SJCRH30 (cell line): ENCODE measurements around the gene GIPC2. TPM values are rescaled to one million over a fixed set of nuclear protein-coding genes. Genes with fewer than 3 reads are reported as not detected.
"Not testable (repeated sequence)": the region's sequence is repeated elsewhere in the genome, so short reads cannot be mapped to it uniquely, and the experiment has no call there.

Experiments used
- DNase-seq, 2 experiments: peaks; one replicate each; pipeline ENCODE4 v3.0.0-alpha.2; 2015 to 2020
- H3K27ac ChIP-seq: fragments of 250-450 bp; sonication (Bioruptor Pico); 2 replicates; pipeline ENCODE4 v1.5.1; 2020; ENCODE audit warnings: mild to moderate bottlenecking, moderate library complexity
- H3K27me3 ChIP-seq: fragments of 250-450 bp; sonication (Bioruptor Pico); 2 replicates; pipeline ENCODE4 v1.5.1; 2020; ENCODE audit warnings: mild to moderate bottlenecking, moderate library complexity
- H3K36me3 ChIP-seq: fragments of 250-450 bp; sonication (Bioruptor Pico); 2 replicates; pipeline ENCODE4 v1.5.1; 2020; ENCODE audit warnings: mild to moderate bottlenecking, moderate library complexity
- H3K4me1 ChIP-seq: fragments of 250-450 bp; sonication (Bioruptor Pico); 2 replicates; pipeline ENCODE4 v1.5.1; 2020; ENCODE audit warnings: mild to moderate bottlenecking, moderate library complexity
- H3K4me3 ChIP-seq: fragments of 250-450 bp; sonication (Bioruptor Pico); 2 replicates; pipeline ENCODE4 v1.5.1; 2020; ENCODE audit warnings: mild to moderate bottlenecking, moderate library complexity
- H3K9me3 ChIP-seq: fragments of 250-450 bp; sonication (Bioruptor Pico); replicated peaks from 2 replicates; pipeline ENCODE4 v1.5.1; 2020; ENCODE audit warnings: mild to moderate bottlenecking, moderate library complexity
- total RNA-seq: library from RNA; depleted of rRNA; stranded (reverse); fragments of >200 nt; shearing (Covaris generic); gene quantifications from 2 replicates; pipeline ENCODE4 v1.2.3, GENCODE V29; 2014

The GIPC2 gene
- total RNA-seq, 1 experiment from 2014 or later, result not detected

DNA sequence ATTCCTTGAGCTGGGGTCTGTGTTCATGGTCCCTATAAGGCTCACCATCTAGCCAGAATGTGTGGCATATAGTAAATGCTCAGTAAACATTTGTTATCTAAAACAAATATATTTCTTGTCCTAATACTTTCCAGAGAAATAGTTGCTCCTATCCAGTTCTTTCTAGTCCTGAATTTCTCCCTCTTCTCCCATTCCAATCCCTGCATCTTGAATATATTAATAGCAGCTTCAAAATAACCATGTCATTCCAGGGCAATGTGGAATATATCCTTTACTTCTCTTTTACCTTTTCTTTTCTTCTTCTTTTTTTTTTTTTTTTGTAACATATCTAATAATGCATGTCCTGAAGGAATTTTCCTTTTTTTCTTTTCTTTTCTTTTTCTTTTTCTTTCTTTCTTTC is 30.6 kb upstream of the GIPC2 start:
- DNase-seq, result no peak
- Histone ChIP-seq H3K27me3 (no peaks in the 10 kb centered on the region), H3K27ac (no peak overlapping the region), H3K36me3 (peaks cover 29% of the 10 kb centered on the region), H3K4me1 (no peaks in the 10 kb centered on the region), H3K9me3 (no peaks in the 10 kb centered on the region), H3K4me3 (no peak overlapping the region)

DNA sequence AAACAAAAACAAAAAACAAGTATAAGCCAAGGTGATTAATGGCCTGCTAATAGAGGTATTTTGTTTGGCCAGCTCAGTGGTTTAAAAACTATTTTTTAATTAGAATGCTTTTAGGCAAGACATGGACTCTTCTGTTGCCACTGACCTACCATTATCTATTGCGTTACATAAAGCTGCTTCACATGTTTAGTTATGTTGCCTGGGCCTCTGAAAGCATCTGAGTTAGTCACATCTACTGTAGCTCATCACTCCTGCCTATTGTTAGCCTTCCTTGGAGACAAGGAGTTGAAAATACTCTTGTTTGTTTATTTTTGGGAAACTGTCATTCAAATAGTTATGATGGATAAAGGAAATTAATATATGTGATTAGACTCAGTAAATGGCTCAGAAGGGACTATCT is 26.7 kb upstream of the GIPC2 start:
- H3K27ac ChIP-seq, result no peak overlapping the region
- no peaks in the 10 kb centered on the region for H3K27me3 ChIP-seq
- H3K9me3 ChIP-seq, result no peaks in the 10 kb centered on the region
- no peaks in the 10 kb centered on the region for H3K4me1 ChIP-seq
- H3K4me3 ChIP-seq, result no peak overlapping the region
- no peak for DNase-seq
- H3K36me3 ChIP-seq, result peaks cover 13% of the 10 kb centered on the region

DNA sequence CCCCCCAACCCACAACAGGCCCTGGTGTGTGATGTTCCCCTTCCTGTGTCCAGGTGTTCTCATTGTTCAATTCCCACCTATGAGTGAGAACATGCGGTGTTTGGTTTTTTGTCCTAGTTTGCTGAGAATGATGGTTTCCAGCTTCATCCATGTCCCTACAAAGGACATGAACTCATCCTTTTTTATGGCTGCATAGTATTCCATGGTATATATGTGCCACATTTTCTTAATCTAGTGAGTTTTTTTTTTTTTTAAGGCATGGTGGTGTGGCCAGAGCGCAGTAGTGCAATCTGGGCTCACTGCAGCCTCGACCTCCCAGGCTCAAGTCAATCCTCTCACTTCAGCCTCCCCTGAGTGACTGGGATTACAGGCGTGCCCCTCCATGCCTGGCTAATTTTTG is 24.6 kb upstream of the GIPC2 start:
- H3K36me3 ChIP-seq, H3K27me3 ChIP-seq, H3K4me3 ChIP-seq, H3K27ac ChIP-seq, H3K4me1 ChIP-seq, DNase-seq, H3K9me3 ChIP-seq: not testable (repeated sequence)

DNA sequence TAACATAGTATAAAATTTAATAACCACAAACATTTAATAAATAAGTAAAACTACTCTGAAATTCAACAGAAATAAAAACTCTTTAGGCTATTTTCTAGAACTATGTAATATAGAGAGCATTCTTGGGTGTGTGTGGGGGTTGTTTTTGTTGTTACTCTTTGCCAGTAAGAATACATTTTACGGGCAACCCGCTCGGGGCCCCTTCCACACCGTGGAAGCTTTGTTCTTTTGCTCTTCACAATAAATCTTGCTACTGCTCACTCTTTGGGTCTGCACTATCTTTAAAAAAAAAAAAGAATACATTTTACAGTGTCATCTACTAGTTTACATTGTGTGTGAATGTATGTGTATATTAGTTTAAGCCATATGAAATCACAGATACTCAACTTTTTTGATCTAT is 16.0 kb upstream of the GIPC2 start:
- no peak overlapping the region for H3K27ac ChIP-seq
- no peak overlapping the region for H3K4me3 ChIP-seq
- H3K9me3 ChIP-seq, result no peaks in the 10 kb centered on the region
- H3K4me1 ChIP-seq, result no peaks in the 10 kb centered on the region
- DNase-seq, result no peak
- no peaks in the 10 kb centered on the region for H3K27me3 ChIP-seq
- no peaks in the 10 kb centered on the region for H3K36me3 ChIP-seq

DNA sequence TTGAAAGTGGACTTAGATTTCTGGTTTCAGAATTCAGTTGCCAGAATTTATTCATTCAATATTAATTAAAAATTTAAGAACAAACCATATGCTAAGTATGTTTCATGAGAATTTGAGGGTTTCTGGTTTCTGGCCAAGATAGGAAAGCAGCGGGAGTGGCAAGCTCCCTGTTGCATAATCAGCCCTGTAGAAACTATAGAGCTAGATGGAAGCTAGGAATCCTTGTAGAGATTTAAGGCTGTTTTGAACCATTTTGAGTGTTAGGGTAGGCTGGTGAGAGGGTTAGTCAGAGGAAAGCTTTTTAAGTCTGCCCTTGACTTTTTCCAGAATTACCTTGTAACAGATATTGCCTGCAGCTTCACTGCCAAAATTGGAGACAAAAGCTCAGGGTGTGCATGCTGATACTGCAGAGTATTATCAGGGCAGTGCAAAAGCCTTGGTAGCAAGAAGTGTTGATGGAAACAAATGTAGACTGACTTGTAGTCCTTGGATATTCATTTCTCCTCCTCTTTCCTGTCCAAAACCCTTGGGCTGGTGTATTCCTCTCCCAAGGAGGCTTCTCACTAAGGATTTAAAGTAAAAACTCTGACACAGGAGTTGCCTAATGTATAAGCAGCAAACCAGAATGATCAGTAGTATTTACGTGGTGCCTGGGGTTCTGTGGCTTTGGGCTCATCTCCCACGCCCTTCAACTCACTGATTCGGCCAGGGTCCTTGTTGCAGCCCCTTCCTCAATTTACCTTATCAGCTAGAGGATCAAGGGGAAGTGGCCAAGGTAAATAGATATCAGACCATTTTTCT is 12.6 kb upstream of the GIPC2 start:
- H3K4me3 ChIP-seq, result no peak overlapping the region
- DNase-seq, result no peak
- H3K36me3 ChIP-seq, result no peaks in the 10 kb centered on the region
- H3K4me1 ChIP-seq, result no peaks in the 10 kb centered on the region
- no peaks in the 10 kb centered on the region for H3K27me3 ChIP-seq
- no peak overlapping the region for H3K27ac ChIP-seq
- H3K9me3 ChIP-seq, result no peaks in the 10 kb centered on the region

DNA sequence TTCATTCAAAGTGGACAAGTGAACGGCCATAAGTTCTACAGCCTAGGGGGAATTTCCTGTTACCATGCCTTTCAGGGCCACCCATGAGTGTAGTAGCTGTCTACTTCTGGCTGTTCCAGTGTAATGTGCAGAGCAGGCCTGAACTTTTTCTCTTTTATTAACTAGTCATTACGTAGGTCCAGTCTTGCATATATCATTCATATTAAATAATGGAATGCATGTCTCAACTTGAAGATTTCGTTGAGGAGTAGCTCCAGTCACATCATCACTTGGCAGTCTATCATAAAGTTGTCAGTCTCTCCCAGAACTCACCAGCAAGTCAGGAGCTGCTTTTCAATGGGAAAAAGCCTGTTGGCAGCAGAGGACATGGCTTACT is 12.0 kb upstream of the GIPC2 start:
- no peaks in the 10 kb centered on the region for H3K4me1 ChIP-seq
- H3K9me3 ChIP-seq, result no peaks in the 10 kb centered on the region
- H3K27ac ChIP-seq, result no peak overlapping the region
- no peak for DNase-seq
- H3K4me3 ChIP-seq, result no peak overlapping the region
- no peaks in the 10 kb centered on the region for H3K27me3 ChIP-seq
- H3K36me3 ChIP-seq, result no peaks in the 10 kb centered on the region

DNA sequence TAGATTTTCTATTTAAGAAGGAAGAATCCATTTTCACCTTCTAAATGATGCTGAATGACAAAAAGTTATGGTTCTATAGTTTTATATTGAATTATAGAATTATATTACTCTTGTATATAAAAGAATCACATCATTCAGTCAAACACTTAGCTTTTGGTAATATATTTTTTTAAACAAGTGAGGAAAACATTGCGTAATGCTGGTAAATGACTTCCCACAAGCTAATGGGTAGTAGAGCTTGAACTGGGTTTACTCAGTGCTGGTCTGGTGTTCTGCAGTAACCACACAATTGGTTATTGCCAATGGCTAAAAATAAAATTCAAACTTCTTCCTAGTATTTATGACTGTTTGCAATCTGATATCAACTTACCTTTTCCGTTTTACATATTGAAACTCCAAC is 10.6 kb upstream of the GIPC2 start:
- no peak for DNase-seq
- no peak overlapping the region for H3K4me3 ChIP-seq
- no peaks in the 10 kb centered on the region for H3K4me1 ChIP-seq
- H3K27me3 ChIP-seq, result no peaks in the 10 kb centered on the region
- no peaks in the 10 kb centered on the region for H3K9me3 ChIP-seq
- no peak overlapping the region for H3K27ac ChIP-seq
- H3K36me3 ChIP-seq, result no peaks in the 10 kb centered on the region

DNA sequence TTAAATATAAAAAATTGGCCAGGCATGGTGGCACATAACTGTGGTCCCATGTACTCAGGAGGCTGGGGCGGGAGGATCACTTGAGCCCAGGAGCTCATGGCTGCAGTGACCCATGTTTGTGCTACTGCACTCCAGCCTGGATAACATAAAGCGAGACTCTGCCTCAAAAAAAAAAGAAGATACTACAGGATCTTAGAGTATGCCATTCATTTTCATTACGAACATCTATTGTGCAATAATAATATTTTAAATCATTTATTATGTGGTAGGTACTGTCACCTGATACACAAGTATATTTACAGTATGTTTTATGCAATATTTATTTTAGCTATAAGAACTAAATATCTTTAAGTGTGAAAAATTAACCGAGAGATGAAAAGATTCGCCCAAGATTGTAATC is 9.3 kb upstream of the GIPC2 start:
- Histone ChIP-seq H3K9me3 (no peaks in the 10 kb centered on the region), H3K4me3 (no peak overlapping the region), H3K36me3 (no peaks in the 10 kb centered on the region), H3K27ac (no peak overlapping the region), H3K4me1 (no peaks in the 10 kb centered on the region), H3K27me3 (no peaks in the 10 kb centered on the region)
- no peak for DNase-seq

DNA sequence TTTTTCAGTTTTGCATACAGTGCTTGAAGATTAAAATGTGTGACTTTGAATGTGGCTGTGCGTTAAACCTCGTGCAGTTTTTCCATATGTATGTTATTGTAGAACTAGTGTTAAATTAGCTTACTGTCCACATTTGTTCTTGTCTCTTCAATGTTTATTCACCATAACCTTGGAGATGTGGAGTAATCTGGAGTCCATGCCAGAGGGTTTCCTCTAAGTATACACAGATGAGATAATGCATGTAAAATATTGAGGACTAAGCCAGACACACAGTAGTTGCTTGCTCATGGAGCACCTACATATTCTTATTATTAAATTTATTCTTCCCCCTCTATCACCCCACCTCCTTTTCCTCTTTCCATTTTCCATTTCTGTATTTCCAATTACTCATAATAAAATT is 7.7 kb upstream of the GIPC2 start:
- Histone ChIP-seq H3K4me3 (no peak overlapping the region), H3K36me3 (no peaks in the 10 kb centered on the region), H3K27ac (no peak overlapping the region), H3K27me3 (no peaks in the 10 kb centered on the region), H3K4me1 (no peaks in the 10 kb centered on the region), H3K9me3 (no peaks in the 10 kb centered on the region)
- DNase-seq, result no peak

DNA sequence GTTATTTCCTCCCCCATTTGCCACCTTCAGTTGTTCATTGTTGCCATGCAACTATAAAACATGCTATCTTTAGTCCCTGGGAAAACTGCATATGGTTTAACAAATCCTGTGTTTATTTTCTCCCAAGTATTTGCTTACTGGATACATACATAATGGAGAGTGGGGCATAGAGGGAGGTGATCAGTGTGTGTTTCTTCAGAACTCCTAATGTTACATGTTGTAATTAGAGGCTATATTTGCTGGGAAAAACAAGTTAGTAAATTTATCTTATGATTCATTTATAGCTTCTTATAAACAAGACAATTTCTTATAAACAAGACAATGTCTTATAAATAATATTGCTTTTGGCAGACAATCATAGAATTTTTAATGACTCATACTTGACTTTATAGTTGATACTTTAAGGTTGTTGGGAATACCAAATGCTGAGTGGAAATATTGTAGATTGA is 7.3 kb upstream of the GIPC2 start:
- no peaks in the 10 kb centered on the region for H3K36me3 ChIP-seq
- H3K9me3 ChIP-seq, result no peaks in the 10 kb centered on the region
- H3K4me3 ChIP-seq, result no peak overlapping the region
- H3K27ac ChIP-seq, result no peak overlapping the region
- DNase-seq, result no peak
- no peaks in the 10 kb centered on the region for H3K27me3 ChIP-seq
- H3K4me1 ChIP-seq, result no peaks in the 10 kb centered on the region

DNA sequence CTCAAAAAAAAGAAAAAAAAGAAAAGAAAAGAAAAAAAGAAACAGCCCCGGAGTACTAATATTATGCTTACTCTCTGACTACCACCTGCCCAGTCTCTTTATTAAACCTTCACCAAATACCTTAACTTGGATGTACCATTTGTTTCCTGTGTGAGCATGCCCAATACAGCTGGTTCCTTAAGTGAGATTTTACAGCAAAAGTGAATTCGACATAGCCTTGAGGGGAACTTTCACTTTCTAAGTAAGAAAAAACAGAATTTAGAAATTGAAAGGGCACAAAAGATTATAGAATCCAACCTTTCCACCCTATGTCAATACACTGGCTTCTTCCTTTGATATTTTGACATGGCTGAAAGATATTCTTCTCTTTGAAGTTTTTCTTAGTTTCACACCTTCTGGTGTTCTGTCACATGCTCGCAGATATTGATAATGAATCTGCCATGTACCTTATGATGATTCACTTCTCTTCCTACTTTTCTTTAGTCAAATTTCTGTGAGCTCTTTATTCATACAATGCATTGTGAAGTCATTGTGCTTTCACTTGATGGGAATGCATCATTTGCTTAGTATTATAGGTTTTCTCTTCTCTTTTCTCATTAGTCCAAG is 5.2 kb upstream of the GIPC2 start:
- no peak for DNase-seq
- Histone ChIP-seq H3K9me3 (no peaks in the 10 kb centered on the region), H3K4me3 (no peak overlapping the region), H3K4me1 (no peaks in the 10 kb centered on the region), H3K36me3 (no peaks in the 10 kb centered on the region), H3K27ac (no peak overlapping the region), H3K27me3 (no peaks in the 10 kb centered on the region)

DNA sequence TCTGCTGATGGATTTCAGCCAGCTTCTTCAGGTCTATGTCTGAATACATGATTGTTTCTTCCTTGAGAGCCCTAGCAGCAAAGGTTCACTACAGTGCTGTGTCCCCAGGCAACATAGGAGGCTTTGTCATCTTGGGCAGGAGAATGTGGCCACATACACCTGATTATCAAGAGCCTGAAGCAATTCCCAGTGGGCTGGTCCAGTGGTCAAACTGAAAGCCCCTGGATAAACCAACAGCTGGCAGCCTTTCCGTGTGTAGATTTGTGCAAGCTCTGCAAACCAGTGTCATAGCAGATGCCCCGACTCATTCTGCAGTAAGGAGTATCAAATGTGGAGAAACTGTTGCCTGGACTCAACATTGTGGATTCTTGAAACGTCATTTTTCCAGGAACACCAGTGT is 2.3 kb upstream of the GIPC2 start:
- Histone ChIP-seq H3K27me3 (no peaks in the 10 kb centered on the region), H3K9me3 (no peaks in the 10 kb centered on the region), H3K36me3 (no peaks in the 10 kb centered on the region), H3K4me1 (no peaks in the 10 kb centered on the region), H3K27ac (no peak overlapping the region), H3K4me3 (no peak overlapping the region)
- peak; percentile 35 to 60 for DNase-seq

DNA sequence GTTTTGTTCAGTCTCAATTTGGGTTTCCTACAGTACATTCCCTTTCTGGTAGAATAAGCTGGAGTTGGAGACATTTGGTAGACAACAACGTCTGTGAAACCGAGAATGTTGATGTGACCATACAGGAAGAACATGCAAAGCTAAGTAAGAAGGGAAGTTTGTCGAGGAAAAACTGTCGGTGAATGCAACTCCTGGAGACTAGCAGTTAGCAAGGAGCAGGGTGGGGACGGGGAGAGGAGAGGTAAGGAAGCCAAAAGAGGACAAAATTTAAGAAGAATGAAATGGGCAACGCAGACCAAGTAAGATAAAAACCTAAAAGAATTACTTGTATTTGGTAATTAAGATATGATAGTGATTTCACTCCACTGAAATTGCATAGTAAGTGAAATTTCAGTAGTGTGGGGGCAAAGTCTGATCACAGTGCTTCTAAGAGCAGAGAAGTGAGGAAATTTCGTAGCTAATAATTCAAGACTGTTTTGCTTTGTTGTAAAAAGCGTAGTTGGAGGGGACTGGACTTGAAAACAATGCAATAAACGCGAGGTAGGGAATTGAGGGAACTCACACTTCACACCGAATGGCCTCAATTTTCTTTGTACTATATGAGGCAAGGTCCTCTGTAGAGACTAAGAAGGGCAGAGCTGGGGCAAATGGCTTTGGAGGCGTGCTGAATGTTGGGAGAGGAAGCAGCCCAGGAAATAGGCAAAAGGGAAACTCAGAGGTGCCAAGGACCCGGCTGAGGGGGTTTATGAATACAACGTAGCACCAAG is 787 bp upstream of the GIPC2 start:
- Histone ChIP-seq H3K9me3 (no peaks in the 10 kb centered on the region), H3K4me1 (no peaks in the 10 kb centered on the region), H3K36me3 (no peaks in the 10 kb centered on the region), H3K4me3 (no peak overlapping the region), H3K27ac (no peak overlapping the region), H3K27me3 (no peaks in the 10 kb centered on the region)
- DNase-seq, result no peak

DNA sequence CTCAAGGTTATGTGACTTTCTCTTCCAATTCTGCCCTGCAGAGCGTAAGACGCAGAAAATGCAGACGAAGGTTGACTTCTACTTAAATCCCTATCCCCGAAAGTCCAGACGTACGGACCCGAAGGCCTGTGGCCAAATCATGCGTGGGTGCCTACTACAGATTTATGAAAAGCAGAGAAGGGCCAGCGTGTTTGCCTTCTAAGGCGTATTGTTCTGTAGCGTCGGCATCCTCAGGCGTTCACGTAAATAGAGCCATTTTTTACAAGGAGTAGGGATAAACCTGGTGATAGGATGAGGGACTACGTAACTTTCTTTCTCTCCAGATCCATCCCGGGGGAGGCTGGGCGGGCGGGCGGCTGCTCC is 222 bp upstream of the GIPC2 start:
- Histone ChIP-seq H3K27ac (no peak overlapping the region), H3K4me3 (no peak overlapping the region), H3K27me3 (no peaks in the 10 kb centered on the region), H3K36me3 (no peaks in the 10 kb centered on the region), H3K9me3 (no peaks in the 10 kb centered on the region), H3K4me1 (no peaks in the 10 kb centered on the region)
- DNase-seq, result no peak

DNA sequence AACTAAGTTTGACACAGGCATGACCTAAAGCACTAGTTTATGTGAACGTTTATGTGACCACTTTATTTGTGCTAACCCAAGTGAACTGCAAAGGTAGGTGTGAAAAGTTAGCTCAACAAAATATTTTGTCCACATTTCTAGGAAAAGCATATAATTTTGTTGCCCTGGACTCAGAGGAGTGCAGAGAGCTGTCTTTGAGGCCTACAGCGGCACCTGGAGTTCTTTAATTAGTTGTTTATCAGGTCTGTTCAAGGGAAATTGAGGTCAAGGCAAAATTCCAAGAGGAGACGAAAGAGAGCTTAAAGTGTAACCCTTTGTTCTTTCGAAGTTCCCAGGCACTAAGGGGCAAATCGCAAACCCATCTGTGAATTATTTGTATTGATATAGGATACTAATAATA is 1.3 kb downstream of the GIPC2 start:
- Histone ChIP-seq H3K9me3 (no peaks in the 10 kb centered on the region), H3K27ac (no peak overlapping the region), H3K4me1 (no peaks in the 10 kb centered on the region), H3K27me3 (no peaks in the 10 kb centered on the region), H3K4me3 (no peak overlapping the region), H3K36me3 (no peaks in the 10 kb centered on the region)
- DNase-seq, result no peak
